ENCODE results near the gene MVB12B.

- TF ChIP-seq CTCF (IDR thresholded peaks at IDR 0.05; ENCODE audit: insufficient read depth, low read depth, low read length) (no peak), EZH2 (IDR thresholded peaks at IDR 0.05; ENCODE audit: insufficient read depth, low read length) (no peak)
These were observed 180.9 kb downstream of the MVB12B start for GRCh38 chr9:126507318-126508109.

Measured in astrocyte (in vitro differentiated cells and primary cell).